DMS53 (cell line): ENCODE data around the gene CYB5R2.
A peak's percentile ranks its signal among the peaks of the same experiment; 100 is the strongest.

Experiments used
- DNase-seq: peaks from one replicate; lab custom pipeline; 2025; lab: John Stamatoyannopoulos, UW

The CYB5R2 gene

GRCh38 chr11:7637447-7638157 is 35.7 kb downstream of the CYB5R2 start:
- no peak for DNase-seq

- DNase-seq: no peak
Observed at GRCh38 chr11:7636350-7636749, 37.0 kb downstream of the CYB5R2 start.

GRCh38 chr11:7635708-7636107 is 37.6 kb downstream of the CYB5R2 start:
- no peak for DNase-seq

GRCh38 chr11:7635137-7635536 is 38.2 kb downstream of the CYB5R2 start:
- DNase-seq: peak; percentile 27

GRCh38 chr11:7632211-7632610 is 41.1 kb downstream of the CYB5R2 start:
- no peak for DNase-seq

GRCh38 chr11:7630002-7630401 is 43.3 kb downstream of the CYB5R2 start:
- DNase-seq: no peak

- no peak for DNase-seq
Observed at GRCh38 chr11:7628660-7629059, 44.6 kb downstream of the CYB5R2 start.

GRCh38 chr11:7622721-7623120 is 50.6 kb downstream of the CYB5R2 start:
- no peak for DNase-seq

GRCh38 chr11:7621554-7621953 is 51.7 kb downstream of the CYB5R2 start:
- no peak for DNase-seq

GRCh38 chr11:7621090-7621489 is 52.2 kb downstream of the CYB5R2 start:
- DNase-seq: no peak

GRCh38 chr11:7619322-7619721 is 54.0 kb downstream of the CYB5R2 start:
- no peak for DNase-seq

GRCh38 chr11:7617032-7617431 is 56.3 kb downstream of the CYB5R2 start:
- DNase-seq: no peak
